Astrocyte of the cerebellum (primary cell): ENCODE data around the gene TUBA3E.
A peak's percentile ranks its signal among the peaks of the same experiment; 100 is the strongest.
"Not testable (repeated sequence)": the region's sequence is repeated elsewhere in the genome, so short reads cannot be mapped to it uniquely, and the experiment has no call there.

ENCODE experiments used
- DNase-seq: peaks from one replicate; pipeline ENCODE4 v3.0.0-alpha.2; 2011; ENCODE audit warnings: low read depth
- H3K4me3 ChIP-seq: 2 replicates; pipeline ENCODE4 v1.5.1; 2011; ENCODE audit warnings: mild to moderate bottlenecking, low read depth, low read length, moderate library complexity
- in situ Hi-C: cut with HindIII; loops from 2 replicates; pipeline ENCODE4 v1.10.0; 2017; ENCODE audit warnings: low sequenced_read_pairs
- TF ChIP-seq, protein P1 (sequence below): IDR thresholded peaks from 2 replicates; pipeline ENCODE4 v1.5.1; 2012; ENCODE audit warnings: low read length, low read depth, moderate library complexity, mild to moderate bottlenecking; ENCODE audit errors: missing control alignments

Gene TUBA3E

DNA sequence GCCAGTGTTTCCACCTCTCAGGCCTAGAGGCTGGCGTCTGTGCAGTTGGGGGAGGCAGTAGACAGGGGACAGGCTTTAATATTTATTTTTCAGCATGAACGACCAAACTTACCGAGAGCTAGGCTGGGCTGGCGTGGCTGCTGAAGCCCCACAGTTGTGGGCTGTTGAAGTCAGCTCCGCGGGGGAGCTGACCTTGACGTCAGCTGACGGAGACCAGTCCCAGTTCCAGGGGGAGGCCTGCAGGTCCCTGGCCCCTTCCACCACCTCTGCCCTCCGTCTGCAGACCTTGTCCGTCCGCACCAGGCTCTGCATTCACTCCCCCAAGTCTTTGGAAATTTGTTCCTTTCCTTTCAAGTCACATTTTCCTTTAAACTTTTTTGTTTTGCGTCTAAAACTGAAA lies 33.4 kb upstream of the TUBA3E start:
- no peak overlapping the region for H3K4me3 ChIP-seq
- no peak for DNase-seq
- in situ Hi-C loops, result no loop called here
- TF ChIP-seq, protein P1, sequence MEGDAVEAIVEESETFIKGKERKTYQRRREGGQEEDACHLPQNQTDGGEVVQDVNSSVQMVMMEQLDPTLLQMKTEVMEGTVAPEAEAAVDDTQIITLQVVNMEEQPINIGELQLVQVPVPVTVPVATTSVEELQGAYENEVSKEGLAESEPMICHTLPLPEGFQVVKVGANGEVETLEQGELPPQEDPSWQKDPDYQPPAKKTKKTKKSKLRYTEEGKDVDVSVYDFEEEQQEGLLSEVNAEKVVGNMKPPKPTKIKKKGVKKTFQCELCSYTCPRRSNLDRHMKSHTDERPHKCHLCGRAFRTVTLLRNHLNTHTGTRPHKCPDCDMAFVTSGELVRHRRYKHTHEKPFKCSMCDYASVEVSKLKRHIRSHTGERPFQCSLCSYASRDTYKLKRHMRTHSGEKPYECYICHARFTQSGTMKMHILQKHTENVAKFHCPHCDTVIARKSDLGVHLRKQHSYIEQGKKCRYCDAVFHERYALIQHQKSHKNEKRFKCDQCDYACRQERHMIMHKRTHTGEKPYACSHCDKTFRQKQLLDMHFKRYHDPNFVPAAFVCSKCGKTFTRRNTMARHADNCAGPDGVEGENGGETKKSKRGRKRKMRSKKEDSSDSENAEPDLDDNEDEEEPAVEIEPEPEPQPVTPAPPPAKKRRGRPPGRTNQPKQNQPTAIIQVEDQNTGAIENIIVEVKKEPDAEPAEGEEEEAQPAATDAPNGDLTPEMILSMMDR, result no peak

DNA sequence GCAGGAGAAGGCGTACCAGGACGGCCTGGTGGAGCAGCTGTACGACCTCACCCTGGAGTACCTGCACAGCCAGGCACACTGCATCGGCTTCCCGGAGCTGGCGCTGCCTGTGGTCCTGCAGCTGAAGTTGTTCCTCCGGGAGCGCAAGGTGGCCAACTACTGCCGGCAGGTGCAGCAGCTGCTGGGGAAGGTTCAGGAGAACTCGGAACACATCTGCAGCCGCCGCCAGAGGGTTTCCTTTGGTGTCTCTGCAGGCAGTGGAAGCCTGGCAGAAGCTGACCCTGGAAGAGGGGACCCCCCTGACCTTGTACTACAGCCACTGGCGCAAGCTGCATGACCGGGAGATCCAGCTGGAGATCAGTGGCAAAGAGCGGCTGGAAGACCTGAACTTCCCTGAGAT lies 32.7 kb upstream of the TUBA3E start:
- DNase-seq, H3K4me3 ChIP-seq, in situ Hi-C loops: not testable (repeated sequence)

DNA sequence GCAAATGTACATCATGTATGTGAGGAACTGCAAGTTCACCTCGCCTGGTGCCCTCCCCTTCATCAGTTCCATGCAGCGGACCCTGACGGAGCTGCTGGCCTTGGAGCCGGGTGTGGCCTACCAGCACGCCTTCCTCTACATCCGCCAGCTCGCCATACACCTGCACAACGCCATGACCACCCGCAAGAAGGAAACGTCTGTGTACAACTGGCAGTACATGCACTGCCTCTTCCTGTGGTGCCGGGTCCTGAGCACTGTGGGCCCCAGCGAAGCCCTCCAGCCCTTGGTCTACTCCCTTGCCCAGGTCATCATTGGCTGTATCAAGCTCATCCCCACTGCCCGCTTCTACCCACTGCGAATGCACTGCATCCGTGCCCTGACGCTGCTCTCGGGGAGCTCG lies 32.1 kb upstream of the TUBA3E start:
- H3K4me3 ChIP-seq, DNase-seq, in situ Hi-C loops: not testable (repeated sequence)

DNA sequence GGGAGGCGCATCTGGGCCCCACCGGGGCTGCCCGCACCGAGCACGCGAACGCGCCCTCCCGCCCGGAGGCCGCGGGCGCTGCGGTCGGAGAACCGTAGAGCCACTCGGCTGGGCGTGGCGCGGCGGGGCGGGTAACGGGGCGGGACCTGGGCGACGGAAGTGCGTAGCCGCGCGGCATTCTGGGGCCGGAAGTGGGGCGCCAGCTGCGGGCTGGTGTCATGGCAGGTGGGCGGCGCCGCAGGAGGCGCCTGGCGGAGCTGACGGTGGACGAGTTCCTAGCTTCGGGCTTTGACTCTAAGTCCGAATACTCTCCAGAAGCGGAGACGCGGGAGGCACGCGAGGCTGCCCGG lies 30.9 kb upstream of the TUBA3E start:
- in situ Hi-C loops, DNase-seq: not testable (repeated sequence)
- H3K4me3 ChIP-seq, result peak overlapping the region; percentile 9

DNA sequence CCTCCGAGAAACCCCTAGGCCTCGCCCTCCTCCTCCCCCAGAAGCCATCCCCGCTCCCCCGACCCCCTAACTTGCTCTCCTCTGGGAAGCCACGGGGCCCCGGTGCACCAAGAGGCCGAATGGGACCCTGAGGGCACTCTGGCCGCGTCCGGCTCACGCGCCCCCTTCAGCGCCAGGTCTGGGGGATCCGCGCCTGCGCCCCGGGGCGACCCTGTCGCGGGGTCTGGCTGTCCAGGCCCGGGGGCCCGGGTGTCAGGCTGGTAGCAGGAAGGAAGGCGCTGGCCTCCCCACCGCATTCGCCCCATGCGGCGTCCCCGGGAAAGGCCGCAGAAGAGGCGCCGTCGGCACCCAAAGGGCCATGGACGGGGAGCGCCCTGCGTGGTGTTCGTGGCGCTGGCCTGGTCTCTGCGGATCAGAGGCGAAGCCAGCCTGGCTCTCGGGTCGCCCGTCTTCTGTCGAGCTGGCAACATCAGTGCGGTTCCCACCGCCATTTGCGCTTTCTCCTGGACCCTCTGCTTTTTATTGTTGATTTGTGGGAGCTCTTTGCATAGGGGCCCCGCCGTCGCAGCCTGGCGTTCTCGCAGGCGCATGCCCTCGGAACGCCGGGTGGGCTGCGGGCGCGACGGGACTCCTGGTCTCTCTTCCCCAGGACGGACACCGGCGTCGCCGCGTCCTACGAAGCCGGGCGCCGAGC lies 30.4 kb upstream of the TUBA3E start:
- DNase-seq, H3K4me3 ChIP-seq, in situ Hi-C loops: not testable (repeated sequence)

DNA sequence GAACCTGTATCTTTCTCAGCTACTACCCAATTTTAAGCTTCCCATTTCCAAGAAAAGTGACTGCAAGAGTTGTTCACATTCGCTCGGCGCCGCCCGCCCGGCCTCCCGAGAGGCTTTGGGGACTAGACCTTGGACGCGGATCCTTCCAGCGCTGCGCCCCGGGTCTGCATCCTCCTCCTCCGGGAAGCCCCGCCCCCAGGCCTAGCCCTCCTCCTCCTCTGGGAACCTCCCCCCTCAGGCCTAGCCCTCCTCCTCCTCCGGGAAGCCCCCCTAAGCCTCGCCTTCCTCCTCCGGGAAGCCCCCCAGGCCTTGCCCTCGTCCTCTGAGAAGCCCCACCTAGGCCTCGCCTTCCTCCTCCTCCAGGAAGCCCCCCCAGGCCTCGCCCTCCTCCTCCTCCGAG lies 29.8 kb upstream of the TUBA3E start:
- DNase-seq, H3K4me3 ChIP-seq, in situ Hi-C loops: not testable (repeated sequence)

DNA sequence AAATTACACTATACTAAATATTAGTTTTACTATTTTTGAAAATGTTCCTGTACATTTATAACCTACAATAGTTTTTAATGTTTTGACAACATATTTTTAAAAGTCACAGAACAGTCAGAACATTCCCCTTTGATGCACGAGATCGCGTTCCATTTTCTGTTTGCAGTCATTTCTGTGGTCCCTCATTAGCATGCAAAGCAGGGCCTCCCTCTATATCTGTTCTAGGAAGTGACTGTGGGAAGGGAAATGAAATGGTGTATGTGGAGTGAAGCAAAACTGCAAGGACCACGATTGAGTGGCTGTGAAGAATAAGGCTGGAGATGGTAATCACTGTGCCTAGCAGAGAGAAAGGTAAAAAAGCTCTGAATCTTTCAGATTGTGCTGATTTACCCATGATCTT lies 24.3 kb upstream of the TUBA3E start:
- in situ Hi-C loops, DNase-seq, H3K4me3 ChIP-seq: not testable (repeated sequence)

DNA sequence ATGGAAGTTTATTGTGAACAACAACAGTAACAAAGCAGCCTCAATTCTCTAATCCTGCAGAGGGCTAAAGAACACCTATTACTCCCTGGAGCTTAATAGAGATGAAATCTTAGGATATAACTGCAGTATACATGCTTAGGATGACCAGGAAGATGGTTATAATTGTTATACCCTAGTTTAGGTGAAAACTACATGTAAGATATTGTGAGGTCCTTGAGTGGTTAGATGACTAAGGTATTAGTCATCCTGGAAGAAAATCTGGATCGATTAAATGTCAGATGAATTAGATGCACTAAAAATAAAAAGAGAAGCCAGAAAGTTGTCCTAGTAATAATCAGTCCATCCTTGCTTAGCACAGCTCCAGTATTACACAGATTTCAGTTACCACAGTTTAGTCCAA lies 22.3 kb upstream of the TUBA3E start:
- in situ Hi-C loops, DNase-seq, H3K4me3 ChIP-seq: not testable (repeated sequence)

DNA sequence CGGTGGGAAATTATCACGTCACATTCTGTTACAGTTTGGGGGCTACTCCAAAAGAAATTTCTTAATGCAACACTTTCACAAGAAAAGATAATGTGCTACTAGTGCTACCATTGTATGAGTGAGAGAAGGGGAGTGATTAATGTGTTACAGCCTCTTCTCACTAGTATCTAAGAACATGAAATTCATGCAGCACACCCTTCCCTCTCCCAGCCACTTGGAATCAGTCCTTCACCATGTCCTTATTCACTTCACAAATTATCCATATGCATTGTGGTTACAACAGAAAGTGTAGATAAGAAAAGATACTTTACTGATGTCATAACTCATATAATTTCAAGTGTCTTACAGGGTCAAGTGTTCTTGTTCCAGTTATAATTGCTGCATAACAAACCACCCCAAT lies 20.9 kb upstream of the TUBA3E start:
- in situ Hi-C loops, DNase-seq, H3K4me3 ChIP-seq: not testable (repeated sequence)

DNA sequence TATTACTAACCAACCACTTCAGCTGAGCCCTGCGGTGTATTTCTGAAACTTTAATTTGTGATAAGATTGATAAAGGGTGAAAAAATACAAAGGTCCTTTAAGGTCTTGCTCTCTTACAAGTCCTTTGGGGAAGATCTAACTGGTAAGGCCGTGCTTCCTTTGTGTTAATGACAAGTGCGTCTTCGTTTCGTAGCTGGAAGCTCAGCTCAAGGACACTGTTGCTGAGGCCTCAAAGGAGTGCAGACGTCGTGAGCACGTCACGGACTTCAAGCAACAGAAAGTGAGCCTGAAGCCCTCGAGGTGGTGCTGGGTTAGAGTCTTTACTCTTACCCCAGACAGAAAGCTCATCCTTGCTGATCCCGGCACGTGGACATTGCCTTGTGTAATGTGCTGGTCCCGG lies 8.8 kb upstream of the TUBA3E start:
- H3K4me3 ChIP-seq, DNase-seq, in situ Hi-C loops: not testable (repeated sequence)

DNA sequence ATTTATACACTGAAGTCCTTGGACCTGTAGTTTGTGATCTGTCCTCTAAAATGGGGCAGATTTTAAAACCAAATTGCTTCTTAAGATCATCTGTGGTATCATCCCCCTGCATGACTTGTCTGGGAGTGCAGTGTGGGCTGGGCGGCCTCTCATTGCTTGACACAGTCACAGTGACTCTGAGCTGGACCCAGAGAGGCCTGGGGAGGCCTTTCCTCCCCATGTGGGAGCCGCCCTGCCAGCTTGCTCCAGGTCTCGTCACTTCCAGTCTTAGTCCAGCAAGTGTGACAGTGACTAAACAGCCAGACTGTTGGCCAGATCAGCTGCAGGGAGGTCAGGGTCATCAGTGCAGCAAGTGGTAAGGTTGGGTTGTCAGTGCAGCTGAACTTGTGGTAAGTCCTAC lies 4.9 kb upstream of the TUBA3E start:
- in situ Hi-C loops, H3K4me3 ChIP-seq, DNase-seq: not testable (repeated sequence)

DNA sequence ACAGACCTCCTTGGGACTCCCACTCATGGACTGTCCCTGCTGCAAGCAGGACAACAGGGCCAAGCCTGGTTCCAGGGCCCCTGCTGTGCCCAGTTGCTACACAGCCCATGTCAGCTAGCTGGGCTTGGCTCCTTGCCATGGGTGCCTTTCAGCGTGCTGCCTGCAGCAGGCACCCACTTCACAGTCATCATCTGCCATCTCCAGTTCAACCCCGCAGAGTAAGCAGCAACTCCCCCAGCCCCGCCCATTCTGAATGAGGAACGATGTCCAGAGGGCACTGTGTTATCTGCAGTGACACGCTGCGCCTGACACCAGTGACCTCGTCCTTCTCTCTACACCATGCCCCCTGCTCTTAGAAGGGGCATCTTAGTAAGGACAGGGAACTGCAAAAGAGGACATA lies 4.3 kb upstream of the TUBA3E start:
- DNase-seq, H3K4me3 ChIP-seq, in situ Hi-C loops: not testable (repeated sequence)

DNA sequence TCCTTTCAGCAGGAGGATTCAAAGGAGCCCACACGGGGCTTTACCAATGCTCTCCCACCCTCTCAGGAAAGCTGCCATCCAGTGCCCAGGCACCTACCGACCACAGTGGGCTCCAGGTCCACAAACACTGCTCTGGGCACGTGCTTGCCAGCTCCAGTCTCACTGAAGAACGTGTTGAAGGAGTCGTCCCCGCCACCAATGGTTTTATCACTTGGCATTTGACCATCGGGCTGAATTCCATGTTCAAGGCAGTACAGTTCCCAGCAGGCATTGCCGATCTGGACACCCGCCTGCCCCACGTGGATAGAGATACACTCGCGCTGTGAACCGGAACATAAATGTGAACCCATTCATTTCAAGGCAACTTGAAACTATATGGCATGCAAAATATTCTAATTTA lies 2.2 kb downstream of the TUBA3E start:
- in situ Hi-C loops, H3K4me3 ChIP-seq, DNase-seq: not testable (repeated sequence)

DNA sequence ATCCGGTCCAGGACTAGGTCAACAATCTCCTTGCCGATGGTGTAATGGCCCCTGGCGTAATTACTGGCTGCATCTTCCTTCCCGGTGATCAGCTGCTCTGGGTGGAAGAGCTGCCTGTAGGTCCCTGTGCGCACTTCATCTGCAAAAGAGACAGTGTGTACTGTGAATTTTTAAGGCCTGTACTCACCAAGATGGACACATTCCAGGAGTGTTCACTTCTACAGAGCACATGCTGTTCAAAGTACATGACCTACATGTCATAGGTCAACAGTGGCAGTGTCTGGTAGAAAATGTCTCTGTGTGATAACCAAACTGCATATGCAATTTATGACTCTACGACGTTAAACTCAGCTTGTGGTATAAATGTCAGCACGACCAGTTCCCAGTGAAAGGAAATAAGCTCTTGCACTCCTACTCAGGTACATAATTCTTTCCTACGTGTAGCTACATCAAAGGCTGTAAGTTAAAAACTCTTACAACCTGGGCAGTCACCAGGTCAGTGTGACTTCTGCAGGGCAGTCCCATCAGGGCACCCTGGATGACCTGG lies 3.1 kb downstream of the TUBA3E start:
- DNase-seq, H3K4me3 ChIP-seq, in situ Hi-C loops: not testable (repeated sequence)

DNA sequence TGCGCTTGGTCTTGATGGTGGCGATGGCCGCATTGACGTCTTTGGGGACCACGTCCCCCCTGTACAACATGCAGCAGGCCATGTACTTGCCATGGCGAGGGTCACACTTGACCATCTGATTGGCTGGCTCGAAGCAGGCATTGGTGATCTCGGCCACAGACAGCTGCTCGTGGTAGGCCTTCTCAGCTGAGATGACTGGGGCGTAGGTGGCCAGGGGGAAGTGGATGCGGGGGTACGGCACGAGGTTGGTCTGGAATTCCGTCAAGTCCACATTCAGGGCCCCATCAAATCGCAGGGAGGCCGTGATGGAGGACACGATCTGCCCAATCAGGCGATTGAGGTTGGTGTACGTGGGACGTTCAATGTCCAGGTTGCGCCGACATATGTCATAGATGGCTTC lies 4.4 kb downstream of the TUBA3E start:
- H3K4me3 ChIP-seq, in situ Hi-C loops, DNase-seq: not testable (repeated sequence)

DNA sequence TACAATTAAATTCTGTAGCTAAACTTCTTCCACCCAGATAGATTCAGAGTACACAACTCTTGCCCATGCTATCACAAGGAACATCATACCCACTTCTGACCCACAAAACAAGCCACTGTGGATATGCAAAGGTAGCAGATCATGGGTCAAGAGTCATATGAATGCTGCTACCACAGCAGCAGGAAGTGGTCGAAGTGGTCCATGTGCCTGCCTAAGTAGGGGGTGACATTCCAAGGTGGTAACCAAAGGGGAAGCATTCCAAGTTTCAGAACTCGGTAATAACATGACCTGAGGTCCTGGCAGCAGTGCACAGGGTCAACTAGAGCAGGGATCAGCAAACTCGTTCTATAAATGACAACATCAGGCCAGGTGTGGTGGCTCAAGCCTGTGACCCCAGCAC lies 5.8 kb downstream of the TUBA3E start:
- in situ Hi-C loops, H3K4me3 ChIP-seq, DNase-seq: not testable (repeated sequence)

DNA sequence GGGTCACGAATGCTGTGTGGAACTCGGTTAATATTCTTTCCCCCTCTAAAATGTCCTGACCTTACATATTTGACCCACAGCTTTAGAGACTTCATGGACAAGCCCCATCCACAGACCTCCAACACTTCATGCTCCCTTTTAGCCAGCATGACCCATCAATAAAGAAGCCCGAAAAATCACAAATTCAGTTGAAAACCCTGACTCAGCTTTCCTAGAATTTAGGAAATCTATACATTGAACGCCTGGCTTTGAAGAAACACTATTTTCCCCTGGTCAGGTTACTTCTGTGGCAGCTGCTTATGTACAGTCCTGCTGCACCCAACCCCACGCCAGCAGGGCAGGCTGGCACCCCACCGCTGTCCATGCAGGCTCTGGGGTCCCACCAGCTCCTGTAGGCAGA lies 6.9 kb downstream of the TUBA3E start:
- in situ Hi-C loops, DNase-seq, H3K4me3 ChIP-seq: not testable (repeated sequence)
